HG02973 (cell line): ENCODE measurements around the gene TIMM13.
A peak's percentile ranks its signal among the peaks of the same experiment; 100 is the strongest.
"Not testable (repeated sequence)": the region's sequence is repeated elsewhere in the genome, so short reads cannot be mapped to it uniquely, and the experiment has no call there.

ENCODE experiments used
- ATAC-seq: cut with Tn5 transposase; IDR thresholded peaks from one replicate; pipeline ENCODE4 v1.9.1; 2021; ENCODE audit warnings: moderate library complexity; ENCODE audit not compliant: unreplicated experiment

The TIMM13 gene

DNA sequence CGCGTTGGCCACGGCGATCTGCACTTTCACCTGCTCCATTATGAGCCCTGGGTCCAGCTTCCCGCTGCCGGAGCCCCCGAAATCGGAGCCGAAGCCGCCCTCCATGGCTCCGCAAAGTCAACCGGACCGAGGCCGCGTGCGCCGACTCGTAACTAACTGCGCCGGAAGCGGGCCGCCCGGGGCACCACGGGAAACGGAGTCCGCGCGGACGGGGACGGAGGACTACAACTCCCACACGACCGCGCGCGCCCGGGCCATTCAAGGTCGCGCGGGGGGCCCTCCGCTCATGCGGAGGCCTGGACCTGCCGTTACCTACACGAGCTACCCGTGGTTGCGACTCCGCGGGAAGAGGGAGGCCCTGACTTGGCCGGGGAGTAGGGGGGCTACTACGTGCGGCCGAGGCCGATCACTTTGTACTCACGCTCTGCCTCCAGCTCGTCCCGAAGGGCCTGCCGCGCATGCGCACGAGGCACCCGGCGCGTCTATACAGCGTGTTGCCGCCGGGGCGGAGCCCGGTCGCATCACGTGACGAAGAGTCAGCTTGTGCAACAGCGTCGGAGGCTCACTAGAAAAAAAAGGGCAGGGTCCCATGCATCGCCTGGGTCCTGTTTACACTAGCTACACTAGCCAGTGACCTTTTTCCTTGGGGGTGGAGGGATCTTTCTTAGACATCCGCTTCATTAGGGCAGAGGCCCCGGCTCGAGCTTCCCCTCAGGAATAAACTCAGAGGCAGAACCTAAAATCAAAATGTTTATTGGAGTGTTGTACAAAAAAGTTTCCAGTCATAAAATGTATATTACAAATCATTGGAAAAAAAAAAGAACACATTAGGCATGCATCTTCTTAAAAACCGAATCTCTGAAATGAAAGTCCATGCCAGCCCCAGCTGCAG is at the start of gene TIMM13:
TIMM13 (minus strand) TSS at position 158 of the 892 bp plus-strand sequence; CDS start at position 105, 53 bp downstream.
- peak; percentile 71 for ATAC-seq

DNA sequence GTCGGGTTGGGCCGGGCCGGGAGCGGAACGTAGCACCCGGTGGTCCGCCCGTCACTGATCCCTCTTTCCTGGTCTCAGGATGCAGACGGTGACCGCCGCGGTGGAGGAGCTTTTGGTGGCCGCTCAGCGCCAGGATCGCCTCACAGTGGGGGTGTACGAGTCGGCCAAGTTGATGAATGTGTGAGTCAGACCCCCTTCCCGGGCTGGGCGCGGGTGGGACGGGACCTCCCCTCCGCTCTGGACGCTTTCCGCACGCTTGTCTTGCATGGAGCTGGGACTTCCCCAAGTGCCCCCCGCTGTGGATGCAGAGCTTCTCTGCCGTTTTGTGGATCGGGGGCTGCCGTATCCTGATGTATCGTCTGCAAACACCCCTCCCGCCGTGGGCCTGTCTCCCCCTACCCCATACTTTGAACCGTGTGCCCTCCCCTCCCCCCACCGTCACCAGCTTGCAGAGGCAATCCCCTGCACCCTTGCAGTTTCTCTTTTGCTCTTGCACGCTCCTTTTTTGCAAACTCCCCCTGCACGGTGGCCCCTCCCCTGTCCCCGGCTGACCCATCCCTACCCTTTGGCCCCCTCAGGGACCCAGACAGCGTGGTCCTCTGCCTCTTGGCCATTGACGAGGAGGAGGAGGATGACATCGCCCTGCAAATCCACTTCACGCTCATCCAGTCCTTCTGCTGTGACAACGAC is 49.2 kb upstream of the TIMM13 start:
- peak; percentile 5 for ATAC-seq

- peak; percentile 39 for ATAC-seq
Measured at GRCh38 chr19:2475702-2476450, 48.5 kb upstream of the TIMM13 start, which contains the start of gene GADD45B. GADD45B (plus strand) TSS chr19:2476127; CDS start chr19:2476359, 232 bp downstream.

GRCh38 chr19:2475018-2475701 is 47.8 kb upstream of the TIMM13 start:
- ATAC-seq, result no peak

- peak; percentile 24 for ATAC-seq
Measured at GRCh38 chr19:2474232-2475017, 47.0 kb upstream of the TIMM13 start.

GRCh38 chr19:2469915-2470200 is 42.5 kb upstream of the TIMM13 start:
- ATAC-seq, result not testable (repeated sequence)

DNA sequence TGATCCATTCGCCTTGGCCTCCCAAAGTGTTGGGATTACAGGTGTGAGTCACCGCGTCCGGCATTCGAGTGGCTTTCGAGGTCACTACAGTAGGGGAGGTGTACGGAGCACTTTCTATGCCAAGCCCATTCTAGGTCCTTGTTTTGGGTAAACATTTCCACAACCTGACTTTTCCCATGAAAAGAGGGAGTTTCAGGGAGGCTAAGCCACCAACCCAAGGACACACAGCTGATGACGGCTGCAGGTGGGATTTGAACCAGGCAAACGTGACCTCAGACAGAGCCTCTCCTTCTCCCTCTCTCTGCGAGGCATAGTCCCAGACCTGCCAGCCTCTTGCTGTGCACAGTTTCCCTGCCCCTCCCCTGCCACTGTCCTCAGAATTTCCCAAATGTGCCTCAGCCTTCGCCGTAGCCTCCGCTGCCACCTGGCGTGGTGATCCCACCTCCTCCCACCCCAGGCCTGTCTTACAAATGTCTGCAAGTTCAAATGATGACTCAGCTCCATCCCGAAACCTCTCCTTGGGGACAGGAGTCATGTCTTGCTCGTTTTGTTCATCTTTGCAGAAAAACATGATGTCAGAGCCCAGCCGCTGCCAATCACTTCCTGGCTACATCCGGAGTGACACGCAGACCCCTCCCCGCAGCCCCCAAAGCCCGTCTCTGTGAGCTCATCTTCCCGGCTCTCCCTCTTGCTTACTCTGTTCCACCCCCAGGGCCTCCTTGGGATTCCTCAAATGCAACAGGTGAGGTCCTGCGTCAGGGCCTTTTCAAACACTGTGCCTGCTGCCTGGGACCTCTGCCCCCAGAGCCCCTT is 41.9 kb upstream of the TIMM13 start:
- ATAC-seq, result no peak

DNA sequence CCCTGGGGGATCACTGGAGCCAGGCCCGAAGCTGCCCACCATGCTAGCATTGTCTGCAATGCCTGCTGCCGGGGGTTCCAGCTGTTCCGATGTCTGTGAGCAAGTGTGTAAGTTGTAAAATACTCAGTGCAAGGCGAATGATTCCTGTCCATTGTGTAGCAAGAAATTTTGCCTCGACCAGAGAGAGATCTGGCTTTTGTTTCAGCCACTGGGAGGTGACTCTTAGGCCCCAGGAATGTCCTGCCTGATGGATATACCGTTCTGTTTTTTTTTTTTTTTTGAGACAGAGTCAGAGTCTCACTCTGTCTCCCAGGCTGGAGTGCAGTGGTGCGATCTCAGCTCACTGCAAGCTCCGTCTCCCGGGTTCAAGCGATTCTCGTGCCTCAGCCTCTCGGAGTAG is 41.2 kb upstream of the TIMM13 start:
- ATAC-seq, result no peak

DNA sequence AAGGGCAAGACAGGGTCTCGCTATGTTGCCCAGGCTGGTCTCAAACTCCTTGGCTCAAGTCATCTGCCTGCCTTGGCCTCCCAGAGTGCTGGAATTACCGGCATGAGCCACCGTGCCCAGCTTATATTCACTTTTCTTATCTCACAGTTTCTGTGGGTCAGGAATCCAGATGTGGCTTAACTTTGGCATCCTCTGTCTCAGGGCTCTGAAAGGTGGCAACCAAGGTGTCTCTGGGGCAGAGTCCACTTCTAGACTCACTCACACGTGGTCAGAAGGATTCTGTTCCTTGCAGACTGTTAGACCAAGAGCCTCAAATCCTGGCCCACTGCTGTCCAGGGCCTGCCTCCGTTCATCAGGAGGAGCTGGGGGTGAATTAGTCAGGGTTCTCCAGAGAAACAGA is 37.0 kb upstream of the TIMM13 start:
- ATAC-seq, result no peak

- not testable (repeated sequence) for ATAC-seq
Measured at GRCh38 chr19:2463694-2464093, 36.3 kb upstream of the TIMM13 start.

DNA sequence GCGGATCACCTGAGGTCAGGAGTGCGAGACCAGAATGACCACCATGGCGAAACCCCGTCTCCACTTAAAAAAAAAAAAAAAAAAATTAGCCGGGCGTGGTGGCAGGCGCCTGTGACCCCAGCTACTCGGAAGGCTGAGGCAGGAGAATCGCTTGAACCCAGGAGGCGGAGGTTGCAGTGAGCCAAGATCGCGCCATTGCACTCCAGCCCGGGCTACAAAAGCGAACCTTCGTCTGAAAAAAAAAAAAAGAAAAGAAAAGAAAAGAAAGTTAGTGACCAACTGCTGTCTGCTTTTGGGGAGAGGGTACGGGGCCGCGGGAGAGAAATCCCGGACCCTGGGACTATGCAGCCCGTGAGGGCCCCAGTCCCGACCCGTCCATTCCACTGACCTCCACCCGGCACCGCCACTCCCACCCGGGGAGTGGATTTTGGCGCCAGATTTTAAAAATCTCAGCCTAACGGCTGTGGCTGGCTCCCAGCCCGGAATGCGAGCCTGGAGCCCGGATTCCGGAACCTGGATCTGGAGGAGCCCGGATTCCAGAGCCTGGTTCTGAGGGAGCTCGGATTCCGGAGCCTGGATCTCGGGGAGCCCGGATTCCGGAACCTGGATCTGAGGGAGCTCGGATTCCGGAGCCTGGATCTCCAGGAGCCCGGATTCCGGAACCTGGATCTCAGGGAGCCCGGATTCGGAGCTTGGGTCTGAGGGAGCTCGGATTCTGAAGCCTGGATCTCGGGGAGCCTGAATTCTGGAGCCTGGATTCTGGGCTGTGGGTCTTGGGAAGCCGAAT is 35.4 kb upstream of the TIMM13 start:
- no peak for ATAC-seq

GRCh38 chr19:2461751-2462634 is 34.6 kb upstream of the TIMM13 start:
- no peak for ATAC-seq

DNA sequence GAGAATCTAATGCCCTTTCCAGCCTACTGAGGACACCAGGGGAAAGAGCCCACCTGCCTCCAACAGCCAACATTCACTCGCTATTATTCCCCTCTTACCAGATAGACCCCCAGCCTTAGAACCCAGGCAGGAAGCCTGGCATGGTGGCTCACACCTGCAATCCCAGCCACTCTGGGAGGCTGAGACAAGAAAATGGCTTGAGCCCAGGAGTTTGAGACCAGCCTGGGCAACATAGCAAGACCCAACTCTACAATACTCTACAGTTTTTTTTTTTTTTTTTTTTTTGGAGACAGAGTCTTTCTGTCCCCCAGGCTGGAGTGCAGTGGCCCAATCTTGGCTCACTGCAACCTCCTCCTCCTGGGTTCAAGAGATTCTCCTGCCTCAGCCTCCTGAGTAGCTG is 32.9 kb upstream of the TIMM13 start:
- ATAC-seq, result no peak

- not testable (repeated sequence) for ATAC-seq
Measured at GRCh38 chr19:2458776-2459175, 31.4 kb upstream of the TIMM13 start.

DNA sequence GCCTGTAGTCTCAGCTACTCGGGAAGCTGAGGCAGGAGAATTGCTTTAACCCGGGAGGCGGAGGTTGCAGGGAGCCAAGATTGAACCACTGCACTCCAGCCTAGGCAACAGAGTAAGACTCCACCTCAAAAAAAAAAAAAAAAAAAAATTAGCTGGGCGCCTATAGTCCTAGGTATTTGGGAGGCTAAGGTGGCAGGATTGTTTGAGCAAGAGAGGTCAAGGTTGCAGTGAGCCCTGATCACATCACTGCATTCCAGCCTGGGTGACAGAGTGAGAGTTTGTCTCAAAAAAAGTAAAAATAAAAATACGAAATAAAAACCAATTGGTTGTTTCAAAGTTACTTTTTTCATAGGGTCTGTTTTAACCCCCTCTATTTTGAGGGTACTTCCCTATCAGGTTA is 30.7 kb upstream of the TIMM13 start:
- no peak for ATAC-seq

- ATAC-seq, result no peak
Measured at GRCh38 chr19:2457394-2458037, 30.1 kb upstream of the TIMM13 start.
